HCT116 (cell line): ENCODE data around the gene TWIST2. TPM values are rescaled to one million over a fixed set of nuclear protein-coding genes. Genes with fewer than 3 reads are reported as not detected.

ENCODE experiments used
- ATAC-seq: fragments of 200-7000 bp; cut with Tn5 transposase; 2 replicates; pipeline ENCODE4 v1.9.1; 2020; ENCODE audit warnings: mild to moderate bottlenecking, moderate library complexity
- BruUV-seq: library from RNA; stranded (reverse); fragments of 400-500 nt; replicated peaks from 2 replicates; lab custom pipeline; 2021; lab: Mats Ljungman, UMichigan
- CTCF ChIA-PET: fragments of 300-600 bp; sonication (Branson Sonifier 250); formaldehyde crosslinking; loops from one replicate; lab custom pipeline; 2021; ENCODE audit warnings: antibody characterized with exemption; lab: Charles Lee
- POLR2A ChIA-PET: fragments of 300-600, 350-600 bp; sonication (Branson Sonifier 250); formaldehyde crosslinking; loops from one replicate; lab custom pipeline; 2021; ENCODE audit warnings: antibody characterized with exemption; lab: Charles Lee
- RAD21 ChIA-PET, 2 experiments: fragments of 300-600 bp; sonication (Branson Sonifier 250); formaldehyde crosslinking; loops; one replicate each; lab custom pipeline; 2023; ENCODE audit warnings: low total read pairs in 2 of 2; ENCODE audit not compliant: uncharacterized antibody in 2 of 2, unreplicated experiment in 2 of 2, low non-redundant PET in 1 of 2; lab: Charles Lee
- DNase-seq: peaks from one replicate; pipeline ENCODE4 v3.0.0-alpha.2; 2010; ENCODE audit warnings: low read depth, low spot score
- H2AFZ ChIP-seq: fragments of 200-600 bp; shearing (Covaris generic), sonication (generic); 2 replicates; pipeline ENCODE4 v1.6.1; 2017; ENCODE audit warnings: low read depth, mixed run types, mixed read lengths, antibody characterized with exemption, low read length; ENCODE audit not compliant: poor library complexity, severe bottlenecking
- H3K27ac ChIP-seq: 2 replicates; pipeline ENCODE4 v1.5.1; 2012; ENCODE audit warnings: low read depth, low read length
- H3K27me3 ChIP-seq: fragments of 200-600 bp; sonication (generic); 2 replicates; pipeline ENCODE4 v1.6.1; 2016; ENCODE audit warnings: mixed run types, low read length, mixed read lengths; ENCODE audit not compliant: insufficient read depth
- H3K36me3 ChIP-seq, 2 experiments: fragments of 200-500 bp in 1 of 2; fragments of 200-600 bp in 1 of 2; sonication (Bioruptor generic) in 1 of 2; sonication (generic) in 1 of 2; 2 replicates each; pipeline versions ENCODE4 v1.5.1 to v1.6.1; 2014 to 2016; ENCODE audit warnings: low read length in 2 of 2, inconsistent platforms in 1 of 2, mixed read lengths in 1 of 2, mixed run types in 1 of 2; ENCODE audit not compliant: insufficient read depth in 2 of 2, control insufficient read depth in 1 of 2
- H3K4me1 ChIP-seq, 2 experiments: fragments of 200-600 bp in 1 of 2; sonication (generic) in 1 of 2; 2 replicates each; pipeline versions ENCODE4 v1.5.1 to v1.6.1; 2012 to 2017; ENCODE audit warnings: low read length in 2 of 2, inconsistent platforms in 1 of 2, mild to moderate bottlenecking in 1 of 2, mixed read lengths in 1 of 2, mixed run types in 1 of 2, moderate library complexity in 1 of 2; ENCODE audit not compliant: insufficient read depth in 2 of 2, control insufficient read depth in 1 of 2
- H3K4me2 ChIP-seq: fragments of 200-600 bp; sonication (generic); 2 replicates; pipeline ENCODE4 v1.6.1; 2017; ENCODE audit warnings: mixed run types, low read length, mixed read lengths
- H3K4me3 ChIP-seq, 2 experiments: fragments of 200-600 bp in 1 of 2; sonication (generic) in 1 of 2; replicated peaks in 1 of 2; 2 replicates each; pipeline ENCODE4 v1.5.1; 2011 to 2016; ENCODE audit warnings: low read length in 2 of 2, control low read depth in 1 of 2, low read depth in 1 of 2, mild to moderate bottlenecking in 1 of 2, mixed read lengths in 1 of 2, mixed run types in 1 of 2
- H3K79me2 ChIP-seq: fragments of 200-600 bp; sonication (generic); 2 replicates; pipeline ENCODE4 v1.6.1; 2017; ENCODE audit warnings: mild to moderate bottlenecking, mixed run types, low read length, moderate library complexity, mixed read lengths; ENCODE audit not compliant: insufficient read depth
- H3K9ac ChIP-seq: fragments of 200-600 bp; sonication (generic); 2 replicates; pipeline ENCODE4 v1.6.1; 2016; ENCODE audit warnings: low read length, mixed read lengths
- H3K9me2 ChIP-seq: fragments of 200-600 bp; sonication (generic), shearing (Covaris generic); 2 replicates; pipeline ENCODE4 v1.6.1; 2017; ENCODE audit warnings: mixed run types, mild to moderate bottlenecking, moderate library complexity; ENCODE audit not compliant: insufficient read depth
- H3K9me3 ChIP-seq, 2 experiments: fragments of 200-500 bp in 1 of 2; fragments of 200-600 bp in 1 of 2; sonication (Bioruptor generic) in 1 of 2; sonication (generic) in 1 of 2; 2 replicates each; pipeline ENCODE4 v1.6.1; 2014 to 2017; ENCODE audit warnings: low read length in 2 of 2, mixed read lengths in 2 of 2, inconsistent platforms in 1 of 2, low read depth in 1 of 2, mild to moderate bottlenecking in 1 of 2, mixed run types in 1 of 2, moderate library complexity in 1 of 2; ENCODE audit not compliant: control insufficient read depth in 1 of 2, insufficient read depth in 1 of 2
- H4K20me1 ChIP-seq: fragments of 200-600 bp; sonication (generic), shearing (Covaris generic); 2 replicates; pipeline ENCODE4 v1.6.1; 2017; ENCODE audit warnings: mixed run types, mild to moderate bottlenecking, moderate library complexity; ENCODE audit not compliant: insufficient read depth
- ATF3 ChIP-seq: IDR thresholded peaks from 2 replicates; pipeline ENCODE4 v1.6.1; 2012
- CEBPB ChIP-seq: IDR thresholded peaks from 2 replicates; pipeline ENCODE4 v1.6.1; 2012; ENCODE audit warnings: low read depth
- EGR1 ChIP-seq: IDR thresholded peaks from 2 replicates; pipeline ENCODE4 v1.6.1; 2012; ENCODE audit warnings: low read depth
- EZH2phosphoT487 ChIP-seq: fragments of 200-600 bp; IDR thresholded peaks from 2 replicates; pipeline ENCODE4 v1.6.1; 2018; ENCODE audit warnings: antibody characterized with exemption, borderline replicate concordance
- FOSL1 ChIP-seq: IDR thresholded peaks from 2 replicates; pipeline ENCODE4 v1.6.1; 2012; ENCODE audit warnings: low read depth
- JUND ChIP-seq: IDR thresholded peaks from 2 replicates; pipeline ENCODE4 v1.6.1; 2012
- REST ChIP-seq: IDR thresholded peaks from 2 replicates; pipeline ENCODE4 v1.6.1; 2012; ENCODE audit warnings: low read depth
- SP1 ChIP-seq: IDR thresholded peaks from 2 replicates; pipeline ENCODE4 v1.6.1; 2012; ENCODE audit warnings: low read depth
- SRF ChIP-seq: IDR thresholded peaks from 2 replicates; pipeline ENCODE4 v1.6.1; 2012; ENCODE audit warnings: low read depth
- ZBTB33 ChIP-seq: IDR thresholded peaks from 2 replicates; pipeline ENCODE4 v1.6.1; 2011; ENCODE audit warnings: mild to moderate bottlenecking, low read length, moderate library complexity; ENCODE audit not compliant: insufficient replicate concordance; ENCODE audit errors: extremely low read depth
- intact Hi-C: fragments of 100-400 bp; cut with micrococcal nuclease; formaldehyde crosslinking; loops from 2 replicates; pipeline ENCODE4 v1.10.0; 2022
- total RNA-seq: library from RNA; stranded (reverse); gene quantifications from one replicate; pipeline ENCODE4 v1.2.1, GENCODE V29; 2021; ENCODE audit not compliant: unreplicated experiment

TWIST2 gene
- total RNA-seq, 1 experiment from 2014 or later = not detected

- TF ChIP-seq ZBTB33 (no peak), FOSL1 (no peak), SP1 (no peak), EZH2phosphoT487 (no peak)
Measured at GRCh38 chr2:238882082-238882755, 34.3 kb downstream of the TWIST2 start (continued).

GRCh38 chr2:238883421-238883901 is 35.6 kb downstream of the TWIST2 start:
- ChIA-PET CTCF (no interaction called here), RAD21 (no interaction called here), POLR2A (no interaction called here)
- Histone ChIP-seq H3K36me3 (no peaks in the 10 kb centered on the region), H4K20me1 (no peaks in the 10 kb centered on the region), H3K27ac (no peak overlapping the region), H3K4me3 (no peak overlapping the region), H2AFZ (no peak overlapping the region), H3K9me3 (no peaks in the 10 kb centered on the region), H3K27me3 (no peaks in the 10 kb centered on the region; the same call in 1 of the 2 replicates), H3K79me2 (no peaks in the 10 kb centered on the region), H3K4me1 (no peaks in the 10 kb centered on the region), H3K9me2 (no peaks in the 10 kb centered on the region), H3K9ac (no peak overlapping the region), H3K4me2 (no peak overlapping the region)
- no peak for DNase-seq
- no TSS peak for BruUV-seq
- intact Hi-C loops = no loop called here
- TF ChIP-seq REST (no peak), JUND (no peak), CEBPB (no peak), EGR1 (no peak), ATF3 (no peak), SRF (no peak), FOSL1 (no peak)
- no peak for ATAC-seq
